ENCODE results near the gene RPS2.
"Not testable (repeated sequence)": the region's sequence is repeated elsewhere in the genome, so short reads cannot be mapped to it uniquely, and the experiment has no call there.

Gene RPS2

GRCh38 chr16:1941162-1942046, 23.2 kb downstream of the RPS2 start:
- no peak for DNase-seq

- no peak for DNase-seq
Measured at GRCh38 chr16:1940273-1941161, 24.1 kb downstream of the RPS2 start.

- DNase-seq = not testable (repeated sequence)
Measured at GRCh38 chr16:1939833-1940232, 24.8 kb downstream of the RPS2 start.

- DNase-seq = no peak
Measured at GRCh38 chr16:1938910-1939309, 25.7 kb downstream of the RPS2 start.

GRCh38 chr16:1938316-1938715, 26.3 kb downstream of the RPS2 start:
- DNase-seq = no peak

GRCh38 chr16:1936945-1937479, 27.6 kb downstream of the RPS2 start:
- no peak for DNase-seq

GRCh38 chr16:1933097-1933661, 31.4 kb downstream of the RPS2 start:
- no peak for DNase-seq

- no peak for DNase-seq
Measured at GRCh38 chr16:1932050-1933028, 32.3 kb downstream of the RPS2 start.

- no peak for DNase-seq
Measured at GRCh38 chr16:1930338-1930720, 34.3 kb downstream of the RPS2 start.

- DNase-seq = peak; percentile 43
Measured at GRCh38 chr16:1929578-1930337, 34.9 kb downstream of the RPS2 start.

- peak; percentile 18 for DNase-seq
Measured at GRCh38 chr16:1929105-1929504, 35.5 kb downstream of the RPS2 start.

- no peak for DNase-seq
Measured at GRCh38 chr16:1926271-1926670, 38.4 kb downstream of the RPS2 start.

- DNase-seq = no peak
Measured at GRCh38 chr16:1924095-1924494, 40.5 kb downstream of the RPS2 start.

- no peak for DNase-seq
Measured at GRCh38 chr16:1923299-1924034, 41.2 kb downstream of the RPS2 start.

- no peak for DNase-seq
Measured at GRCh38 chr16:1922357-1922756, 42.3 kb downstream of the RPS2 start.

GRCh38 chr16:1920727-1921171, 43.9 kb downstream of the RPS2 start:
- no peak for DNase-seq

GRCh38 chr16:1920122-1920521, 44.5 kb downstream of the RPS2 start:
- not testable (repeated sequence) for DNase-seq

- DNase-seq = no peak
Measured at GRCh38 chr16:1919327-1919998, 45.2 kb downstream of the RPS2 start.

Measured in NCI-H1417 treated with DMSO at 0.1 percent for 48 hours (cell line).